Effector CD8-positive, alpha-beta T cell (primary cell): ENCODE results near the gene HTR3D.
"Not testable (repeated sequence)": the region's sequence is repeated elsewhere in the genome, so short reads cannot be mapped to it uniquely, and the experiment has no call there.

Experiments
- DNase-seq: peaks from one replicate; lab custom pipeline; 2025; lab: John Stamatoyannopoulos, UW

Gene HTR3D

GRCh38 chr3:184068344-184068743 lies 36.8 kb downstream of the HTR3D start:
- DNase-seq: no peak

- not testable (repeated sequence) for DNase-seq
These were observed 39.6 kb downstream of the HTR3D start for GRCh38 chr3:184071142-184071541.

- no peak for DNase-seq
These were observed 42.1 kb downstream of the HTR3D start for GRCh38 chr3:184073621-184074020.

- DNase-seq: no peak
These were observed 44.4 kb downstream of the HTR3D start for GRCh38 chr3:184075901-184076300.

GRCh38 chr3:184077881-184078280 lies 46.3 kb downstream of the HTR3D start:
- DNase-seq: no peak

- no peak for DNase-seq
These were observed 47.3 kb downstream of the HTR3D start for GRCh38 chr3:184078851-184079250.

GRCh38 chr3:184081116-184081830 lies 49.7 kb downstream of the HTR3D start:
- DNase-seq: no peak

GRCh38 chr3:184082034-184082433 lies 50.5 kb downstream of the HTR3D start:
- no peak for DNase-seq

GRCh38 chr3:184082465-184082864 lies 50.9 kb downstream of the HTR3D start:
- no peak for DNase-seq

GRCh38 chr3:184085389-184085852 lies 53.9 kb downstream of the HTR3D start:
- no peak for DNase-seq
